SH-SY5Y (cell line): Measurements from ENCODE around the gene OR4C6.

Source experiments
- GATA2 ChIP-seq: IDR thresholded peaks from 2 replicates; pipeline ENCODE4 v1.6.1; 2011; ENCODE audit warnings: mild to moderate bottlenecking, low read depth, low read length
- GATA3 ChIP-seq: IDR thresholded peaks from 2 replicates; pipeline ENCODE4 v1.6.1; 2011; ENCODE audit warnings: low read depth, mild to moderate bottlenecking, low read length, moderate library complexity

Gene OR4C6

DNA sequence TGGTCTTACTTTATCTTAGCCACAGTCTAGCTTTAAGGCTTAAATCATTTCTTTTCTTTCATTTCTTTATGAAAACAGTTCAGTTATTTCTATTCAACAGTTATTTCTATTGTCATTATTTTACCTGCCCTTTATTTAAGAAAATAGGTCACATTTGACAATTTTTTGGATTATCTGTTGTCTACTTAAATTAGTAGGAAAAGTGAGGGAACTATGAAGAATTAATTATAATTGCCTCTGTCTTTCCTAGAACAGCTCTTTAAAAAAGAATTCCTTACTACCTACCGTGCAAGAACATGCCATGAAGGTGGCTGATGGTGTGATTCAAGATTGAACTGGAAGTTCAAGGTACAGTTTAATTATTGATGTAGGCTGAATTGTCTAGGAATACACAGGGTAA lies at the start of gene OR4C6:
Gene OR4C6, plus strand, starts transcription at position 301 of the 400 bp plus-strand sequence. CDS start 2,966 bp downstream, outside the sequence.
- no peak for TF ChIP-seq GATA3
- no peak for TF ChIP-seq GATA2

DNA sequence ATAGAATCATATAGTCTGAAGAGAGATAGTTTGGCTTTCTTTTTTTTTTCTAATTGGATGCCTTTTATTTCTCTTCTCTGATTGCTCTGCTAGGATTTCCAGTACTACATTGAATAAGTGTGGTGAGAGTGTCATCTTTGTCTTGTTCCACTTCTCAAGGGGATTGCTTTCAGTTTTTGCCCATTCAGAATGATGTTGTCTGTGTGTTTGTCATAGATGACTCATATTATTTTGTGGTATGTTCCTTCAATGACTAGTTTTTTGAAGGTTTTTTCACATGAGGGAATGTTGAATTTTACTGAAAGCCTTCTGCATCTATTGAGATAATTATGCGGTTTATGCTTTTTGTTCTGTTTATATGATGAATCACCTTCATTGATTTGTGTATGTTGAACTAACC lies 37.5 kb upstream of the OR4C6 start:
- TF ChIP-seq GATA2, result no peak
- TF ChIP-seq GATA3, result no peak

DNA sequence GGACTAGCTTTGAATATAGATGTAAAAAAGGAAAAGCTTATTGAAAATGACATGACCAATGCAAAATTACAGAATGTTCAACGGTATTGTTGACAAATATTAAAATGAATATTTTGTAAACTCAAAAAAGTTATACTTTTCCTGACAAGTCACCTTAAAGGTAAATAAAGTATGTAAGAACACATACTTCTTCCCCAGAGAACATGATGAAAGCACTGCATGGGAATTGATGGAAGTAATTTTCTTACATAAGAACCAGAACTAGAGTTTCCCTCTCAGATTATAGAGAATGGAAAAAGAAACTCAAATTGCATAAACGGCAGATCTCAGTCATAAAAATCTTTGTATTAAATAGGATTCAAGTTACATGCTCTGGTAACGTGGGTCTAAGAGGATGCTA lies 27.2 kb upstream of the OR4C6 start, which contains the start of gene OR4P4:
Gene OR4P4, plus strand, starts transcription at position 301 of the 400 bp plus-strand sequence.
- TF ChIP-seq GATA3, result no peak
- no peak for TF ChIP-seq GATA2

DNA sequence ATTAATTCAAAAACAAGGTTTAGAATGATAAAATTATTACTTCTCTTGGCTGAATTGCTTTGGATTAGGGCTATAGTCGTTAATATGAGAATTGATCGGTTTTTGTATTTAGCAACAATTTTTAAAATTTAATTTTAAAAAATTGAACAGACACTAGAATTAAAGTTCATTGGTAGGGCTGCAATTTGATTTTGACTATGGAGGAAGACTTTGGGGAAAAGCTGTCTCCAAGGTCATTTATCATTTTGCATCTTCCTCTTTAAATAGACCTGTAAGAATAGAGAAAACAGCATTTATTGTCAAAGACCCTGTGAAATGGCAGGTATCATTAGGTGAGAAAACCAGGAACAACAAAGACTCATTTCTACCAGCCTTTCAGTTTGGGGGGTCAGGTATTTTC lies 14.0 kb upstream of the OR4C6 start, which contains the start of gene OR4S2:
Gene OR4S2, plus strand, starts transcription at position 301 of the 400 bp plus-strand sequence. CDS start 2,577 bp downstream, outside the sequence.
- no peak for TF ChIP-seq GATA2
- TF ChIP-seq GATA3, result no peak

DNA sequence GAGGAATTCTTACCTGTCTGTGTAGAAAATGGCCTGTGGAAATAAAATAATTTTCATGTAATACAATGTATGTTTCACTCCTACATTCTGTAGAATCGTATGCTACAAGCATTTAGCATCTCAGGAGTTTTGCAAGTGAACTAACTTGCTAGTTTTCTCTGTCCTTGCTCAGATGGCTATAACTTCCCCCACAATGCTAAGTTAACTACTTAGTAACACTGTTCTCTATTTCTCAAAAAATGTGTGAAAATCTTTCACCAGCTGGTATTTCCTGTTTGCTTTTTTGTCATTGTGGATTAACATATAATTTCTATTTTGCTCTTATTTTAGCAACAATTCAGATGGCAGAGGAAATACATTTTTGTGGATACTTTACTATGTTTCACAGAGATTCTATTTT lies 9.4 kb upstream of the OR4C6 start:
- no peak for TF ChIP-seq GATA2
- TF ChIP-seq GATA3, result no peak

DNA sequence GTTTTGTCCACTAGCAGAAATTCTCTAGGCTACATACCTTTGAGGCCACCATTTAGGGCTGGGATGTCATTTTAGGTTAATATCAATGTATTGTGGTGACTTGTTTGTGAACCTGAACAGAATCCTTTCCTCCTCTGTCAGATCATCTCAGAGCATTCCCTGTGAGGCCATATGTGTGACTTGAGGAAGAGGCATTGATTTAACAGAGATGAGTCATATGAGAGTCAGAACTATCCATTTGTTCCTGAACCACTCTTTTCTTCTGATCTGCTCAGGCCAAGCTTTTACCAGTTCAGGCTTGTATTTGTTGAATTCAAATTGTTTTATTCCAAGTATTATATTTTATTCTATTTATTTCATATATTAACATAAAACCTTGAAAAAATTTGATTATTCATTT lies 6.9 kb upstream of the OR4C6 start:
- TF ChIP-seq GATA3 (no peak), GATA2 (no peak)

DNA sequence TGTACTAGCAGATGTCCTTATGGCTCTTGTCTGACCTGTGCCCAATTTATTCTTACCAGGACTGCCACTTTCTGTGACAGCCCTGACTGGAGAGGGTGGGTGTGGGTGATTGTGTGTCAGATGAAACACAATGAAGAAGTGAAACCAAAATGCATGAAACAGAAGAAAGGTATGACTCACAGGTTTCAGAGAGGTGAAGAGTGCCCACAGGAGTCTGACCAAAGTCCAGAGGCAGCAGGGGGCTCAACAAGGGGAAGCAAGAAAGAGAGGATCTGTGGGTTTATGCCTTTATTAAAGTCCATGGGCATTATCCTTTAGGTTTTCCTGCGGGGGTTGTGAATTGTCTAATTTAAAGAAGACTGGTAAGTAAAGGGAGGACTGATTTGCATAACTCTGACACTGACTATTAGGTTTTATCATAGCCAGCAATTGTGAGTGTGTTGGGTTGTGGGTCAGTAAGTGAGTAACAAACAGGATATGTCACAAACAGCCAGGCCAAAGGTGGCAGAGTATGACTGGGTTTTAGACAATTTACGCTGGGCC lies 3.9 kb upstream of the OR4C6 start:
- no peak for TF ChIP-seq GATA3
- TF ChIP-seq GATA2, result no peak

DNA sequence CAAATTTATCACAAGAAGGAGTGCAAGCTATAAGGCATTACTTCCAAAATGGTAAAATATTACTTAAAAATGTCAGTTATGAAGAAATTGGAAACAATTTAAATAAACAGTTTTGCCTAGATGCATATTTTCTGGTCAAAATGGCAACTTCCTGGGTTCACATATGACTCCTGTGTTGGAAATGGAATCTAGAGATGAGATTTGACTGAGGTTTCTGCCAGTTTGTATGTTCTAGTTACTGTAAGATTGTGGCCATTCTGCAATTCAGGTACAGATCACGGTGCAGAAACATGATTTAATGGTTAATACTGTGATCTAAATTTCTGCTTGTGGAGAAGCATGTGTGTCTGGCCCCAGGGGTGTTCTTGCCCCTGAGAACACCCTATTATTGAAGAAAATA lies 3.4 kb upstream of the OR4C6 start:
- no peak for TF ChIP-seq GATA3
- no peak for TF ChIP-seq GATA2

DNA sequence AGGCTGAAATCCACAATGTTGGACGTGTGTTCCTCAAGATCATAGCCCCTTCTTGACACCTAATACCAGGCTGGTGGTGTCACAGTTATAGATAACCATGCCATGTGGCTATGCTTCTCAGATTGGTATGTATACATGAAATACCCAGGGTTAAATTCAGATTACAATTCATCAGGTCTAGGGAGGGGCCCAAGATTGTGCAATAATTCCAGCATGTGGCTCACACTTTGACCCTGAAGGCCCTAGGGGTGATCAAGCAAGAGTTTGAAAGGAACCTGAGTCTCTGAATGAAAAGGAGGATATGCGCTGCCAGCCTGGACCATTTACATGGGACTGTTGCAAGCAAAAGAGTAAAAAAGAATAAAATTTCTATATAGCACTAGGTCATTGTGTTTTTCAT lies 7.4 kb downstream of the OR4C6 start:
- TF ChIP-seq GATA2 (no peak), GATA3 (no peak)

DNA sequence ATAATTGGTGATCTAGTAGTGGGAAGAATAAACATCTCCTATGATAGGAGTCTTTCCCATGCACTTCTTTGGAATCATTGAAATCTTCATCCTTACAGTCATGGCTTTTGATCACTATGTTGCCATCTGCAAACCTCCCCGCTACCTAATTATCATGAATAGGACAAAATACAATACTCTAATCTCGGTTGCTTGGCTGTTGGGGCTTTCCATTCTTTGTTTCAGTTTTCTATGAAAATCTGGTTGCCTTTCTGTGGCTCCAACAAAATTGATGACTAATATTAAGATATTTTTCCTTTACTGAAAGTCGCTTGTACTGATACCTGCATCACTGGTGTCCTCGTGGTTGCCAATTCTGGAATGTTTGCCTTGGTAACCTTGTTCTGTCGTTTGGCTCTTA lies 11.9 kb downstream of the OR4C6 start:
- TF ChIP-seq GATA2 (no peak), GATA3 (no peak)

DNA sequence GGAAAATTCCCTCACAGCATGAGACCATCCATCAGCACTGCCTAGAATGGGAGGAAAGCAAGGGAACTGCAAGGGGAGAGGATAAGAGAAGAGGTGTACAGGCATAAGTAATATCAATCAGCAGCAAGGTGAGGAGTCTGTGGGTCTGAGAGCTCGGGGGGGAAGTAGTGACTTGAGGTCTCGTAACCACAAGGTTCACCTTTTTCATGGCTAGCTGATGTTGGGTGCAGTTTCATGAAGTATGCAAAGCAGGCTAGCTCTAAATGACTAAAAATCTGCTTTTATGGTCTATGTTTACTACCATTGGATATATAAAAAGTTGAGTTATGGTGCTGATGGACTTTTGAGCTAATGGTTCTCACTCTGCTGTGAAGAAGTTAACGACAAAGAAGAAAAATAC lies 35.8 kb downstream of the OR4C6 start:
- TF ChIP-seq GATA3 (no peak), GATA2 (no peak)

DNA sequence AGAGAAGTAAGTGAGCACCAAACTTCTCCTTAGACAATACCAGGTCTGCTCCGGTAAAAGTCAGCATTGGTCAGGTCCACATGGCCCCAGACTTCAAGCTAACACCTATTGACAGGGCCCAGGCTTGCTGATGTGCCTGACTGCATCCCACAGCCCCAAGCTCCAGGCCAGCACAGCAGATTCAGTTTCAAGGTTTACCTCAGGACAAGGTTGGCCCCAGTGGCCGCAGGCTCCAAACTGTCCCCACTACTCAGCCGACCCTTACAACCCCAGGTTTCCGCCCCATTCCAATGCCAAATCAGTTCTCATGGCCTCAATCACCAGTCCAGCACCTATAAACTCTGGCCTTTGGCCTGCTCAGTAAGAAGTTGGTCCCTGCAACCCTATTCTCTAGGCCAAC lies 39.4 kb downstream of the OR4C6 start:
- TF ChIP-seq GATA3 (no peak), GATA2 (no peak)

DNA sequence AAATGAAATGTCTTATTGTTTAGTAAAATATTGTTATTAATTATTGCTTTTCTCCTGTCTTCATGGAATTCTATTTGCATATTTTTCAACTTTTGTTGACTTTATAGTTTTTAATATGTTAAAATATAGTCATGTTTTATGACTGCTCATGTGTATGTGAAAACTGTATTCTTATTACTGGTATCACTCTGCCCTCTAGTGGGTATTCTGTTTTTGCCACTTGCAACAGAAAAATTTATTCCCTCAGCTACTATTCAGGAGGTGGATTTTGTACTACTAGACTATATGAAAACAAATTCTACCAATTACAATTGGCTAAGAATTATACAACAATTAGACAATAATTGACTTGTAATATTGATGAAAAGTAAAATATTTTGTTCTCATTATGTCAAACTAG lies 45.0 kb downstream of the OR4C6 start:
- TF ChIP-seq GATA2, result no peak
- no peak for TF ChIP-seq GATA3

DNA sequence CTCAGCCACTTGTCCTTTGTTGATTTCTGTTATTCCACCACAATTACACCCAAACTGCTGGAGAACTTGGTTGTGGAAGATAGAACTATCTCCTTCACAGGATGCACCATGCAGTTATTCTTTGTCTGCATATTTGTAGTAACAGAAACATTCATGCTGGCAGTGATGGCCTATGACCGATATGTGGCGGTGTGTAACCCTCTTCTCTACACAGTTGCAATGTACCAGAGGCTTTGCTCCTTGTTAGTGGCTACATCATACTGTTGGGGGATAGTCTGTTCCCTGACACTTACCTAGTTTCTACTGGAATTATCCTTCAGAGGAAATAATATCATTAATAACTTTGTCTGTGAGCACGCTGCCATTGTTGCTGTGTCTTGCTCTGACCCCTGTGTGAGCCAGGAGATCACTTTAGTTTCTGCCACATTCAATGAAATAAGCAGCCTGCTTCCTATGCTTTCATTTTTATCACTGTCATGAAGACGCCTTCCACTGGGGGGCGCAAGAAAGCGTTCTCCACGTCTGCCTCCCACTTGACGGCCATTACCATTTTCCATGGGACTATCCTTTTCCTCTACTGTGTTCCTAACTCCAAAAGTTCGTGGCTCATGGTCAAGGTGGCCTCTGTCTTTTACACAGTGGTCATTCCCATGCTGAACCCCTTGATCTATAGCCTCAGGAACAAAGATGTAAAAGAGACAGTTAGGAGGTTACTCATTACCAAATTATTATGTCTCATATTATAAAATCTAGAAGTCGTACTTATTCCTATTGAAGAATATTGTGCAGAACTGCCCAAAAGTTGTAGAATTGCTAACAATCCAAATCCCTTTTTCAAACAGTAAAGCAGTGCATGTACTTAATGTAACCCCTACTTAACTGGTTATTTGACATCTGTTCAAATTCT lies 53.2 kb downstream of the OR4C6 start:
- no peak for TF ChIP-seq GATA2
- TF ChIP-seq GATA3, result no peak
